Suprapubic skin (tissue), 4 donors: ENCODE measurements around the gene DSTN. TPM values are rescaled to one million over a fixed set of nuclear protein-coding genes. Genes with fewer than 3 reads are reported as not detected.

Experiments used
- DNase-seq, 2 donors: peaks; one replicate each; pipeline ENCODE4 v3.0.0-alpha.2; 2019; ENCODE audit warnings: low spot score in 2 of 2
- H3K27ac ChIP-seq: fragments of 200-600 bp; sonication (generic); one replicate; pipeline ENCODE4 v1.5.1; 2019
- H3K27me3 ChIP-seq: fragments of 200-600 bp; sonication (generic); one replicate; pipeline ENCODE4 v1.5.1; 2019
- H3K36me3 ChIP-seq: fragments of 200-600 bp; sonication (generic); one replicate; pipeline ENCODE4 v1.5.1; 2019
- H3K4me1 ChIP-seq: fragments of 200-600 bp; sonication (generic); one replicate; pipeline ENCODE4 v1.5.1; 2019
- H3K4me3 ChIP-seq: fragments of 200-600 bp; sonication (generic); one replicate; pipeline ENCODE4 v1.5.1; 2019; ENCODE audit warnings: mild to moderate bottlenecking
- H3K9me3 ChIP-seq: fragments of 200-600 bp; sonication (generic); one replicate; pipeline ENCODE4 v1.5.1; 2019
- EP300 ChIP-seq: sonication (generic); formaldehyde crosslinking; IDR thresholded peaks from one replicate; pipeline ENCODE4 v1.6.1; 2017; ENCODE audit warnings: antibody characterized with exemption
- POLR2A ChIP-seq, 2 donors: fragments of 450-650 bp; IDR thresholded peaks; one replicate each; pipeline ENCODE4 v1.6.1; 2017; ENCODE audit warnings: antibody characterized with exemption in 2 of 2, mild to moderate bottlenecking in 2 of 2, moderate library complexity in 2 of 2
- POLR2AphosphoS5 ChIP-seq, 3 donors: sonication (generic); formaldehyde crosslinking; IDR thresholded peaks; one replicate each; pipeline ENCODE4 v1.6.1; 2017; ENCODE audit warnings: antibody characterized with exemption in 3 of 3
- WGBS: methylation state at CpG from one replicate; pipeline ENCODE4 v1.1.5; 2018; 5-methylcytosine and 5-hydroxymethylcytosine counted together
- total RNA-seq, 4 donors: library from RNA; depleted of rRNA; stranded (reverse); fragments of >200 nt; gene quantifications; one replicate each; pipeline ENCODE4 v1.1.0, GENCODE V29; 2016
- TF ChIP-seq, protein P1 (sequence below), 2 donors: fragments of 200-600 bp in 1 of 2; fragments of 450-650 bp in 1 of 2; sonication (generic) in 1 of 2; IDR thresholded peaks; one replicate each; pipeline ENCODE4 v1.5.1; 2016 to 2019; ENCODE audit warnings: antibody characterized with exemption in 2 of 2, mild to moderate bottlenecking in 1 of 2, moderate library complexity in 1 of 2

The DSTN gene
- total RNA-seq, 4 donors from 2014 or later = 186 to 301 (median 258) TPM

DNA sequence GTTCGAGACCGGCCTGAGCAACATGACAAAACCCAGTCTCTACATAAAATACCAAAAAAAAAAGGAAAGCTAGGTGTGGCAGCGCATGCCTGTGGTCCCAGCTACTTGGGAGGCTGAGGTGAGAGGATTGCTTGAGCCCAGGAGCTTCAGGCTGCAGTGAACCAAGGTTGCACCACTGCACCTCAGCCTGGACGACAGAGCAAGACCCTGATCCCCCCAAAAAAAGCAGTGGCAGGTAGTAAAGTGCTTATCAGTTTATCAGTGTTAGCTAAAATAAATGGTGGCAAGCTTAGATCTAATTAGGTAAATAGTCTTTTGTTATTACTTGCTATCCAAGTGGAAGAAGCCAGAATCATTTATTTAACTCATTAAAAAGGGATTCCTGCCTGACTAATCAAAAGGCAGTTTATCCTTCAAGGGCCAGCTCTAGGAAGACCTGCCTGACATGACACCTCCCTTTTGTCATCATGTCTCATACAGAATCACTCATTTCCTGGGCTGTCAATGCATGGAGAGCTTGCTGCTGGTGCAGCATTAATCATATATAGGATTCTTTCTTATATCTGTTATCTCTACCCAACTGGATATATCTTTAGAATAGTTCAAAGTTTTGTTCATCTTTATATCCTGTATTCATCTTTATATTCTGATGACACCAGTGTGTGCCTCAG lies 9.6 kb downstream of the DSTN start:
- no peaks in the 10 kb centered on the region for H3K36me3 ChIP-seq
- WGBS = 87% methylated on average over 4 of the region's 4 CpGs
- no peaks in the 10 kb centered on the region for H3K9me3 ChIP-seq
- peaks cover 27% of the 10 kb centered on the region for H3K4me1 ChIP-seq
- H3K27me3 ChIP-seq = no peaks in the 10 kb centered on the region
- no peak for TF ChIP-seq EP300
- TF ChIP-seq, protein P1, sequence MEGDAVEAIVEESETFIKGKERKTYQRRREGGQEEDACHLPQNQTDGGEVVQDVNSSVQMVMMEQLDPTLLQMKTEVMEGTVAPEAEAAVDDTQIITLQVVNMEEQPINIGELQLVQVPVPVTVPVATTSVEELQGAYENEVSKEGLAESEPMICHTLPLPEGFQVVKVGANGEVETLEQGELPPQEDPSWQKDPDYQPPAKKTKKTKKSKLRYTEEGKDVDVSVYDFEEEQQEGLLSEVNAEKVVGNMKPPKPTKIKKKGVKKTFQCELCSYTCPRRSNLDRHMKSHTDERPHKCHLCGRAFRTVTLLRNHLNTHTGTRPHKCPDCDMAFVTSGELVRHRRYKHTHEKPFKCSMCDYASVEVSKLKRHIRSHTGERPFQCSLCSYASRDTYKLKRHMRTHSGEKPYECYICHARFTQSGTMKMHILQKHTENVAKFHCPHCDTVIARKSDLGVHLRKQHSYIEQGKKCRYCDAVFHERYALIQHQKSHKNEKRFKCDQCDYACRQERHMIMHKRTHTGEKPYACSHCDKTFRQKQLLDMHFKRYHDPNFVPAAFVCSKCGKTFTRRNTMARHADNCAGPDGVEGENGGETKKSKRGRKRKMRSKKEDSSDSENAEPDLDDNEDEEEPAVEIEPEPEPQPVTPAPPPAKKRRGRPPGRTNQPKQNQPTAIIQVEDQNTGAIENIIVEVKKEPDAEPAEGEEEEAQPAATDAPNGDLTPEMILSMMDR (IDR thresholded peaks at IDR 0.05) = no peak
- TF ChIP-seq POLR2A (IDR thresholded peaks at IDR 0.05) = no peak
- TF ChIP-seq POLR2AphosphoS5 (IDR thresholded peaks at IDR 0.05) = no peak
- no peak overlapping the region for H3K4me3 ChIP-seq
- no peak overlapping the region for H3K27ac ChIP-seq
- DNase-seq = no peak

DNA sequence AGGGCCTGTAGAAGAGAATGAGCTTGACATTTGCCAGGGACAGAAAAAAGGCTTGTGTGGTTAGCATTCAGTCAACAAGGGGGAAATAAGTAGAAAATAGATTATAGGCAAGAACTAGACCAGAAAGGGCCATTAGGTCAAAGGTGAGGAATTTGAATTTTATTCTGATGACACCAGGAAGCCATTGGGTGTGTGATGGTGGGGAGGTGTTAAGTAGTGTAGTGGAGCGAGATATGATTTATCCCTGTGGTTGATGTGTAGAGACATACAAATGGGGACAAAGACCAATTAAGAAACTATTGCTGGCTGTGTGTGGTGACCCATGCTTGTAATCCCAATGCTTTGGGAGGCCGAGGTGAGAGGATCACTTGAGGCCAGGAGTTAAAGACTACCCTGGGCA lies 11.0 kb downstream of the DSTN start:
- DNase-seq = no peak
- Histone ChIP-seq H3K9me3 (no peaks in the 10 kb centered on the region), H3K27me3 (no peaks in the 10 kb centered on the region), H3K36me3 (no peaks in the 10 kb centered on the region), H3K4me1 (peaks cover 28% of the 10 kb centered on the region), H3K27ac (no peak overlapping the region), H3K4me3 (no peak overlapping the region)
- WGBS = 96% methylated on average over 2 of the region's 2 CpGs
- TF ChIP-seq, protein P1 (IDR thresholded peaks at IDR 0.05) = no peak
- no peak for TF ChIP-seq EP300
- no peak for TF ChIP-seq POLR2AphosphoS5 (IDR thresholded peaks at IDR 0.05)
- TF ChIP-seq POLR2A (IDR thresholded peaks at IDR 0.05) = no peak

GRCh38 chr20:17583126-17583525 lies 13.3 kb downstream of the DSTN start:
- WGBS = 77% methylated on average over 3 of the region's 3 CpGs
- no peaks in the 10 kb centered on the region for H3K9me3 ChIP-seq
- DNase-seq = no peak
- H3K4me3 ChIP-seq = no peak overlapping the region
- TF ChIP-seq, protein P1 (IDR thresholded peaks at IDR 0.05) = no peak
- TF ChIP-seq POLR2AphosphoS5 (IDR thresholded peaks at IDR 0.05) = no peak
- no peak overlapping the region for H3K27ac ChIP-seq
- H3K27me3 ChIP-seq = no peaks in the 10 kb centered on the region
- peaks cover 43% of the 10 kb centered on the region for H3K4me1 ChIP-seq
- H3K36me3 ChIP-seq = no peaks in the 10 kb centered on the region

- Histone ChIP-seq H3K27ac (no peak overlapping the region), H3K4me3 (no peak overlapping the region), H3K27me3 (no peaks in the 10 kb centered on the region), H3K9me3 (no peaks in the 10 kb centered on the region), H3K4me1 (peaks cover 47% of the 10 kb centered on the region), H3K36me3 (no peaks in the 10 kb centered on the region)
- DNase-seq = no peak
- TF ChIP-seq POLR2A (IDR thresholded peaks at IDR 0.05) (no peak), EP300 (no peak), POLR2AphosphoS5 (IDR thresholded peaks at IDR 0.05) (no peak)
- TF ChIP-seq, protein P1 (IDR thresholded peaks at IDR 0.05) = no peak
These were observed 14.8 kb downstream of the DSTN start for GRCh38 chr20:17584689-17585088.

- no peak overlapping the region for H3K27ac ChIP-seq
- TF ChIP-seq EP300 = no peak
- TF ChIP-seq, protein P1 (IDR thresholded peaks at IDR 0.05) = no peak
- TF ChIP-seq POLR2AphosphoS5 (IDR thresholded peaks at IDR 0.05) = no peak
- no peak for TF ChIP-seq POLR2A (IDR thresholded peaks at IDR 0.05)
- no peaks in the 10 kb centered on the region for H3K27me3 ChIP-seq
- no peaks in the 10 kb centered on the region for H3K36me3 ChIP-seq
- peaks cover 58% of the 10 kb centered on the region for H3K4me1 ChIP-seq
- H3K4me3 ChIP-seq = no peak overlapping the region
- DNase-seq = no peak
- H3K9me3 ChIP-seq = no peaks in the 10 kb centered on the region
- 87% methylated on average over 2 of the region's 2 CpGs for WGBS
These were observed 16.4 kb downstream of the DSTN start for GRCh38 chr20:17586250-17586649.
